ENCODE data around the gene PITPNM1. TPM values are rescaled to one million over a fixed set of nuclear protein-coding genes. Genes with fewer than 3 reads are reported as not detected.

Gene PITPNM1
- total and polyA plus RNA-seq, 2 donors (not counting 1 experiment from before 2014, with no cell fraction given), result 4.7 to 10.2 TPM

DNA sequence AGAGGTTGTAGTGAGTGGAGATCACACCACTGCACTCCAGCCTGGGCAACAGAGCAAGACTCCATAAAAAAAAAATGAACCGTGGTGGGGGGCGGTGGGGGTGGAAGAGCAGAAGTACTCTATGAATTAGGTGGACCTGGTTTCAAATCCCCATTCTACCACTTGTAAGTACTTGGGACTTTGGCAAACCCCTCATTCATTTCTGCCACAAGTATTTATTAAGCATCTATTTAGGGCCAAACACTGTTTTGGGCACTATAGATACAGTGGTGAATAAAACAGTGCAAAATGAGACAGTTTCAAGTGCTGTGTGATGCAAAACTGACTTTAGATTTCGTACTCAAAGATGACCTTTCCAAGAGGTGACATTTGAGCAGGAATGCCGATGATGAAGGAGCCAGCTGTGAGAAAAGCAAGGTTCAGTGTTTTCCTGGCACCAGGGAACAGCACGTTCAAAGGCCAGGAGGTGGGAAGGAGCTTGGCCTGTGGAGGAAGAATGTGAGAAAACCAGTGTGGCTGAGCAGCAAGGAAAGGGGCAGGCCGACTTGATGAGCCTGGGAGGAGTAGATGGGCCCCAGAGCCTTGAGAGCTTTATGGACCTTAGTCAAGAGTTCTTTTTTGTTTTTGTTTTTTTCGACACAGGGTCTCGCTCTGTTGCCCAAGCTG is 34.7 kb downstream of the PITPNM1 start:
- no peaks in the 10 kb centered on the region for H4K20me1 ChIP-seq (ENCODE audit: control insufficient read depth, extremely low read depth, insufficient read depth, low read length)
- no peaks in the 10 kb centered on the region for H3K79me2 ChIP-seq (ENCODE audit: control insufficient read depth, insufficient read depth, low read length)
- TF ChIP-seq EZH2 (IDR thresholded peaks at IDR 0.05; ENCODE audit: low read length, missing control alignments) (no peak), CTCF (conservative IDR thresholded peaks at IDR 0.05 in 1 of 2, IDR thresholded peaks at IDR 0.05 in 1 of 2; ENCODE audit: low read depth in 1 of 2, low read length in 2 of 2) (no peak)
- no peaks in the 10 kb centered on the region for H3K9me3 ChIP-seq (ENCODE audit: control insufficient read depth, insufficient read depth, low read depth, low read length)
- no peak overlapping the region for H3K4me2 ChIP-seq (ENCODE audit: extremely low read depth, insufficient read depth, low read length)
- no peaks in the 10 kb centered on the region for H3K36me3 ChIP-seq (ENCODE audit: control insufficient read depth, insufficient read depth, low read length)
- H3K27me3 ChIP-seq (ENCODE audit: control insufficient read depth, insufficient read depth, low read length), result no peaks in the 10 kb centered on the region
- H3K4me3 ChIP-seq (replicated peaks in 1 of 4; ENCODE audit: control extremely low read depth in 1 of 4, insufficient read depth in 1 of 4, low read depth in 3 of 4, low read length in 4 of 4), result no peak overlapping the region
- no peak overlapping the region for H3K27ac ChIP-seq (ENCODE audit: insufficient read depth, low read length)
- DNase-seq (ENCODE audit: low read depth in 2 of 2), result no peak
- peaks cover 6% of the 10 kb centered on the region for H3K4me1 ChIP-seq (ENCODE audit: control insufficient read depth, extremely low read depth, insufficient read depth, low read length)
- H2AFZ ChIP-seq (ENCODE audit: low read length), result no peak overlapping the region
- no peak overlapping the region for H3K9ac ChIP-seq (ENCODE audit: insufficient read depth, low read length)

DNA sequence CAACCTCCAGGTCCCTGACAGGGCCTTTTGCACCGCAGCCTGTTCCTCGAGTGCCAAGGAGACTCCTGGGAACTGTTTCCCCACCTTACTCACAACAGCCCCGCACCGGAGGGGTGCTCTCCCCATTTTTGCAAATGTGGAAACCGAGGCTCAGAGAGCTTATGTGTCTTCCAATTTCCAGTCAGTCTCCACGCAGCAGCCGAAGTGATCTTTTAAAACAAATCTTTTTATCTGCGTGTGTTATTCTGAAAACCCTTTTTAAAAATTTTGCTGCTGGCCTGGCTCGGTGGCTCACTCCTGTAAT is 35.7 kb downstream of the PITPNM1 start:
- H4K20me1 ChIP-seq (ENCODE audit: control insufficient read depth, extremely low read depth, insufficient read depth, low read length), result no peaks in the 10 kb centered on the region
- no peaks in the 10 kb centered on the region for H3K9me3 ChIP-seq (ENCODE audit: control insufficient read depth, insufficient read depth, low read depth, low read length)
- no peaks in the 10 kb centered on the region for H3K79me2 ChIP-seq (ENCODE audit: control insufficient read depth, insufficient read depth, low read length)
- H3K4me3 ChIP-seq (replicated peaks in 1 of 4; ENCODE audit: control extremely low read depth in 1 of 4, insufficient read depth in 1 of 4, low read depth in 3 of 4, low read length in 4 of 4), result peak overlapping the region; percentile 64 to 83 (median 70)
- H2AFZ ChIP-seq (ENCODE audit: low read length), result peak overlapping the region; percentile 92
- H3K4me1 ChIP-seq (ENCODE audit: control insufficient read depth, extremely low read depth, insufficient read depth, low read length), result peaks cover 6% of the 10 kb centered on the region
- H3K9ac ChIP-seq (ENCODE audit: insufficient read depth, low read length), result peak overlapping the region; percentile 62
- peak overlapping the region; percentile 79 for H3K4me2 ChIP-seq (ENCODE audit: extremely low read depth, insufficient read depth, low read length)
- no peaks in the 10 kb centered on the region for H3K36me3 ChIP-seq (ENCODE audit: control insufficient read depth, insufficient read depth, low read length)
- TF ChIP-seq EZH2 (IDR thresholded peaks at IDR 0.05; ENCODE audit: low read length, missing control alignments) (no peak), CTCF (conservative IDR thresholded peaks at IDR 0.05 in 1 of 2, IDR thresholded peaks at IDR 0.05 in 1 of 2; ENCODE audit: low read depth in 1 of 2, low read length in 2 of 2) (no peak)
- H3K27ac ChIP-seq (ENCODE audit: insufficient read depth, low read length), result peak overlapping the region; percentile 66
- DNase-seq (ENCODE audit: low read depth in 2 of 2), result no peak
- no peaks in the 10 kb centered on the region for H3K27me3 ChIP-seq (ENCODE audit: control insufficient read depth, insufficient read depth, low read length)

DNA sequence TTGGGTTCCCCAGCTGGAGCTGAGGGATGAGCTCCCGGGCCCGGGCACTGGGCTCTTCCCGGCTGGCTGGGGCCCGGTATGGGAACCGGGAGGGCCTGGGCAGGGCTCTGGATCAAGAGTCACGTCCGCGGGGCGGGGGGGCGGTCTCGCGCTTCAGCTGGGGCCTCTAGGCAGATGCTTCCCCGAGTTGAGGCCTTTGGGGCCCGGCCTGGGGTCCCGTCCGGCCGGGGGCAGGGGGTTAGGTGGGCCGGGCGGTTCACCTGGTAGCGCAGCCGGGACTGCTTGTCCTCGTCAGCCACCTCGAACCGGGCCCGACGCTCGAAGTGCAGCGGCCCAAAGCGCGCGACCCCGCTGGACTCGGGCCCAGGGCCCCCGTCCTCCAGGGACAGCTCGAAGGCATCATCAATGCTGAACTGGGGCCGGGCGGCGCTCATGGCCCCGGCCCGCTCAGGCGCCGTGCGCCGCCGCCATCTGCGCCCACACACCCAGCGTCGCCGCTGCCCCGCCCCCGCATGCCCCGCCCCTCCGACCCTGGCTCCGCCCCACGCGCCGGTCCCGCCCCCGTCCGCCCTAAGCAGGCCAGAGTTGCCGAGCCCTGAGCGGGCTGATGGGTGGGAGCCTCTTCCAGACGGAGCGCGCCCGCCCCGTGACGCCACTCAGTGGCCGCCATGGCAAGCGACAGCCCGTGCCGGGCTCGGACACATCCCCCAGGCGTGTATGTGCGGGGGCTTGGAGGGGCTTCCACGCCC is 36.2 kb downstream of the PITPNM1 start, which contains the start of gene TMEM134:
Gene TMEM134 (minus strand): TSS at position 493 of the 749 bp plus-strand sequence. CDS start 59 bp downstream, at position 434.
- Histone ChIP-seq H3K27me3 (ENCODE audit: control insufficient read depth, insufficient read depth, low read length) (no peaks in the 10 kb centered on the region), H3K4me1 (ENCODE audit: control insufficient read depth, extremely low read depth, insufficient read depth, low read length) (peaks cover 6% of the 10 kb centered on the region), H4K20me1 (ENCODE audit: control insufficient read depth, extremely low read depth, insufficient read depth, low read length) (no peaks in the 10 kb centered on the region), H3K9ac (ENCODE audit: insufficient read depth, low read length) (peak within 1 kb of the TSS; percentile 79), H3K9me3 (ENCODE audit: control insufficient read depth, insufficient read depth, low read depth, low read length) (no peaks in the 10 kb centered on the region), H3K27ac (ENCODE audit: insufficient read depth, low read length) (peak within 1 kb of the TSS; percentile 73), H3K4me3 (replicated peaks in 1 of 4; ENCODE audit: control extremely low read depth in 1 of 4, insufficient read depth in 1 of 4, low read depth in 3 of 4, low read length in 4 of 4) (peak within 1 kb of the TSS; percentile 72 to 91 (median 78)), H3K36me3 (ENCODE audit: control insufficient read depth, insufficient read depth, low read length) (no peaks in the 10 kb centered on the region), H3K4me2 (ENCODE audit: extremely low read depth, insufficient read depth, low read length) (peak within 1 kb of the TSS; percentile 79), H2AFZ (ENCODE audit: low read length) (peak within 1 kb of the TSS; percentile 92), H3K79me2 (ENCODE audit: control insufficient read depth, insufficient read depth, low read length) (no peaks in the 10 kb centered on the region)
- peak; percentile 88 to 90 for DNase-seq (ENCODE audit: low read depth in 2 of 2)
- TF ChIP-seq EZH2 (IDR thresholded peaks at IDR 0.05; ENCODE audit: low read length, missing control alignments), result no peak
- TF ChIP-seq CTCF (conservative IDR thresholded peaks at IDR 0.05 in 1 of 2, IDR thresholded peaks at IDR 0.05 in 1 of 2; ENCODE audit: low read depth in 1 of 2, low read length in 2 of 2), result peak in 1 of 2 donors; percentile 19

All from fibroblast of lung (primary cell).